CD4-positive, alpha-beta T cell (primary cell): ENCODE data around the gene ACOX3. TPM values are rescaled to one million over a fixed set of nuclear protein-coding genes. Genes with fewer than 3 reads are reported as not detected.
"Not testable (repeated sequence)": the region's sequence is repeated elsewhere in the genome, so short reads cannot be mapped to it uniquely, and the experiment has no call there.

Experiments used
- ATAC-seq: fragments of 200-7000 bp; cut with Tn5 transposase; one replicate; pipeline ENCODE4 v1.10.0; 2022; ENCODE audit warnings: mild to moderate bottlenecking; ENCODE audit not compliant: poor library complexity
- CTCF ChIA-PET: fragments of 350-600 bp; sonication (Branson Sonifier 250); formaldehyde crosslinking; loops from one replicate; lab custom pipeline; 2021; ENCODE audit warnings: antibody characterized with exemption, inconsistent platforms; lab: Charles Lee
- POLR2A ChIA-PET: fragments of 350-600 bp; sonication (Branson Sonifier 250); formaldehyde crosslinking; loops from one replicate; lab custom pipeline; 2021; ENCODE audit warnings: antibody characterized with exemption, inconsistent platforms; lab: Charles Lee
- DNase-seq, 14 experiments: peaks; one replicate each; pipeline ENCODE4 v3.0.0-alpha.2; 2013 to 2020; ENCODE audit warnings: mixed read lengths in 2 of 14
- H3K27ac ChIP-seq, 2 donors: one replicate each; pipeline versions ENCODE4 v1.5.1 to v1.7.0; 2013; ENCODE audit warnings: low read length in 2 of 2, low read depth in 1 of 2, mild to moderate bottlenecking in 1 of 2
- H3K27me3 ChIP-seq, 2 experiments: 1 replicate in 1 of 2; 2 replicates in 1 of 2; pipeline versions ENCODE4 v1.6.1 to v1.7.0; 2013; ENCODE audit warnings: low read length in 2 of 2, control low read depth in 1 of 2, mild to moderate bottlenecking in 1 of 2, moderate library complexity in 1 of 2; ENCODE audit not compliant: insufficient read depth in 2 of 2, control insufficient read depth in 1 of 2
- H3K36me3 ChIP-seq: one replicate; pipeline ENCODE4 v1.6.1; 2013; ENCODE audit warnings: low read length, control low read depth; ENCODE audit not compliant: insufficient read depth
- H3K4me1 ChIP-seq: one replicate; pipeline ENCODE4 v1.6.1; 2013; ENCODE audit warnings: low read length, control low read depth; ENCODE audit not compliant: insufficient read depth
- H3K4me3 ChIP-seq: one replicate; pipeline ENCODE4 v1.5.1; 2013; ENCODE audit warnings: mild to moderate bottlenecking, low read length, moderate library complexity
- H3K9me3 ChIP-seq, 2 experiments: 1 replicate in 1 of 2; 2 replicates in 1 of 2; pipeline versions ENCODE4 v1.6.1 to v1.7.0; 2013; ENCODE audit warnings: low read length in 2 of 2, mild to moderate bottlenecking in 2 of 2, control low read depth in 1 of 2, moderate library complexity in 1 of 2; ENCODE audit not compliant: control insufficient read depth in 1 of 2, insufficient read depth in 1 of 2
- H3K27ac Mint-ChIP-seq: one replicate; pipeline ENCODE4 v1.8.0; 2020; ENCODE audit warnings: mixed read lengths
- H3K27me3 Mint-ChIP-seq: one replicate; pipeline ENCODE4 v1.8.0; 2021; ENCODE audit warnings: mixed read lengths
- H3K36me3 Mint-ChIP-seq: one replicate; pipeline ENCODE4 v1.8.0; 2021; ENCODE audit warnings: low read depth, mixed read lengths
- H3K4me1 Mint-ChIP-seq: one replicate; pipeline ENCODE4 v1.8.0; 2021; ENCODE audit warnings: low read depth, mixed read lengths
- H3K4me3 Mint-ChIP-seq: one replicate; pipeline ENCODE4 v1.8.0; 2020; ENCODE audit warnings: mild to moderate bottlenecking, mixed read lengths
- H3K9me3 Mint-ChIP-seq: one replicate; pipeline ENCODE4 v1.8.0; 2020; ENCODE audit warnings: mixed read lengths
- CTCF ChIP-seq: fragments of 200-600 bp; IDR thresholded peaks from one replicate; pipeline ENCODE4 v1.8.0; 2022; ENCODE audit warnings: antibody characterized with exemption, mild to moderate bottlenecking
- intact Hi-C, 2 experiments: fragments of 100-400 bp; cut with DNase I in 1 of 2; cut with micrococcal nuclease in 1 of 2; formaldehyde crosslinking; loops; one replicate each; pipeline versions ENCODE4 v1.15.1 to v1.9.0; 2023 to 2025; cut with DNase I, micrococcal nuclease
- total RNA-seq, 174 experiments: library from RNA in 2 of 174; stranded (reverse) in 2 of 174; gene quantifications; one replicate each; pipeline ENCODE4 v1.2.3 and lab custom pipeline; 2021 to 2026

ACOX3 gene
- total RNA-seq, 2 experiments from 2014 or later: 4.9 to 6.1 TPM

GRCh38 chr4:8386731-8387130, 53.8 kb downstream of the ACOX3 start:
- Histone ChIP-seq H3K27ac (no peak overlapping the region), H3K36me3 (peaks cover 18% of the 10 kb centered on the region), H3K27me3 (no peaks in the 10 kb centered on the region), H3K4me1 (no peaks in the 10 kb centered on the region), H3K9me3 (peaks cover 0 to 4% of the 10 kb centered on the region in 2 experiments), H3K4me3 (no peak overlapping the region)
- no peaks in the 10 kb centered on the region for H3K9me3 Mint-ChIP-seq
- H3K4me1 Mint-ChIP-seq: no peaks in the 10 kb centered on the region
- peaks cover 41% of the 10 kb centered on the region for H3K36me3 Mint-ChIP-seq
- POLR2A ChIA-PET: no interaction called here
- intact Hi-C loops: no loop called here
- H3K4me3 Mint-ChIP-seq: no peak overlapping the region
- CTCF ChIA-PET: no interaction called here
- no peak for TF ChIP-seq CTCF
- ATAC-seq (no peak), DNase-seq (no peak)
- no peaks in the 10 kb centered on the region for H3K27me3 Mint-ChIP-seq
- H3K27ac Mint-ChIP-seq: no peak overlapping the region

- H3K9me3 Mint-ChIP-seq, H3K27me3 ChIP-seq, H3K4me1 ChIP-seq, DNase-seq, H3K9me3 ChIP-seq, CTCF ChIA-PET, ATAC-seq, H3K27ac Mint-ChIP-seq, POLR2A ChIA-PET, H3K4me1 Mint-ChIP-seq, H3K27ac ChIP-seq, intact Hi-C loops, H3K4me3 Mint-ChIP-seq, H3K4me3 ChIP-seq, H3K27me3 Mint-ChIP-seq: not testable (repeated sequence)
- H3K36me3 Mint-ChIP-seq: peaks cover 40% of the 10 kb centered on the region
- H3K36me3 ChIP-seq: peaks cover 17% of the 10 kb centered on the region
Measured at GRCh38 chr4:8386131-8386530, 54.4 kb downstream of the ACOX3 start.

GRCh38 chr4:8385611-8386010, 54.9 kb downstream of the ACOX3 start:
- DNase-seq (no peak), ATAC-seq (no peak)
- no peaks in the 10 kb centered on the region for H3K4me1 ChIP-seq
- H3K27me3 Mint-ChIP-seq: no peaks in the 10 kb centered on the region
- peaks cover 0 to 4% of the 10 kb centered on the region in 2 experiments for H3K9me3 ChIP-seq
- peaks cover 36% of the 10 kb centered on the region for H3K36me3 Mint-ChIP-seq
- H3K27ac ChIP-seq: no peak overlapping the region
- POLR2A ChIA-PET: no interaction called here
- no peak overlapping the region for H3K4me3 ChIP-seq
- H3K9me3 Mint-ChIP-seq: no peaks in the 10 kb centered on the region
- H3K27me3 ChIP-seq: no peaks in the 10 kb centered on the region
- H3K4me1 Mint-ChIP-seq: no peaks in the 10 kb centered on the region
- peaks cover 17% of the 10 kb centered on the region for H3K36me3 ChIP-seq
- intact Hi-C loops: no loop called here
- TF ChIP-seq CTCF: no peak
- H3K4me3 Mint-ChIP-seq: no peak overlapping the region
- CTCF ChIA-PET: no interaction called here
- H3K27ac Mint-ChIP-seq: no peak overlapping the region

- TF ChIP-seq CTCF: no peak
- Histone ChIP-seq H3K27me3 (no peaks in the 10 kb centered on the region), H3K4me1 (no peaks in the 10 kb centered on the region), H3K4me3 (no peak overlapping the region), H3K9me3 (peaks cover 0 to 4% of the 10 kb centered on the region in 2 experiments), H3K36me3 (peaks cover 17% of the 10 kb centered on the region), H3K27ac (no peak overlapping the region)
- ChIA-PET CTCF (no interaction called here), POLR2A (no interaction called here)
- no peaks in the 10 kb centered on the region for H3K9me3 Mint-ChIP-seq
- H3K4me3 Mint-ChIP-seq: no peak overlapping the region
- DNase-seq (no peak), ATAC-seq (no peak)
- peaks cover 32% of the 10 kb centered on the region for H3K36me3 Mint-ChIP-seq
- H3K4me1 Mint-ChIP-seq: no peaks in the 10 kb centered on the region
- intact Hi-C loops: no loop called here
- H3K27me3 Mint-ChIP-seq: no peaks in the 10 kb centered on the region
- no peak overlapping the region for H3K27ac Mint-ChIP-seq
Measured at GRCh38 chr4:8385106-8385505, 55.4 kb downstream of the ACOX3 start.
